Measurements from ENCODE around the gene IAH1. TPM values are rescaled to one million over a fixed set of nuclear protein-coding genes. Genes with fewer than 3 reads are reported as not detected.
"Not testable (repeated sequence)": the region's sequence is repeated elsewhere in the genome, so short reads cannot be mapped to it uniquely, and the experiment has no call there.

The IAH1 gene
- total RNA-seq, 1 donor: 36.9 TPM

DNA sequence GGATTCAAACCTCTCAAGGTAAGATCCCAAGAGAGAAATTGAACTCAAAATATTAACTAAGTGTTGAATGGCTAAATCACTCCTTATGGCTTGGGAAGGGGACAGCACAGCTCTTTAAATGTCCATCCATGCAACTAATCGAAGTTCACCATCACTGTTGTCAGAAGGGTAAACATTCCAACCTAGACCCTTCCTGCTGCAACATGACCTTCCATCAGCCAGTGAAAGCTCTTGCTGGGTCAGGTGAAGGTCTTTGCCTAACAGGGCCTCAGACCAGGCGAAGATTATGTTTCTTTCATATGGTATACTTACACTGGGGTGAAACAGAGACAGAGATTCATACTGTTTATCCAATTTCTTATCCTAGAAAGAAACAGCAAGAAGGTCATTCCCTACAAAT lies 16.4 kb downstream of the IAH1 start:
- H3K4me1 ChIP-seq (ENCODE audit: insufficient read depth, low read length): no peaks in the 10 kb centered on the region
- H3K4me3 ChIP-seq (ENCODE audit: low read length): no peak overlapping the region
- H3K9me3 ChIP-seq (ENCODE audit: low read depth, low read length): no peaks in the 10 kb centered on the region

DNA sequence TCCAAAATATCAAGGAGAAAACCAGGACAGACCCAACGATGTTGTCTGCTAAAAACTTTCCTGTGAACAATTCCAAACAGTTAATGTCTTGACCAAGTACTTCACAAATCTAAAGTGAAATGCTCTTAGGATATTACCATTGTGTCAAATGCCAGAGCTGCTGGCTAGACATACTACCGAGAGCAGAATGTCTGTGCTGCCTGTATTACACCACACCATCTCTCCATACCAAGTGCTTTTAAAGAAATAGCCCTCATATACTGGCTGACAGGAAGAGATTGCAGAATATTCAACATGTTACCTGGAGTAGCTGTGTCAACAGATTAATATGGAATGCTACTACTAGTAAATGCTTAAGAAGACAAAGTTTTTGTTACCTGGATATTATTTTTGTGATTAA lies 18.6 kb downstream of the IAH1 start:
- Histone ChIP-seq H3K4me1 (ENCODE audit: insufficient read depth, low read length) (no peaks in the 10 kb centered on the region), H3K4me3 (ENCODE audit: low read length) (no peak overlapping the region), H3K9me3 (ENCODE audit: low read depth, low read length) (no peaks in the 10 kb centered on the region), H3K27me3 (ENCODE audit: insufficient read depth, low read length) (no peaks in the 10 kb centered on the region)

More for the DNA sequence above, 16.4 kb downstream of the IAH1 start:
- no peaks in the 10 kb centered on the region for H3K27me3 ChIP-seq (ENCODE audit: insufficient read depth, low read length)

- H3K9me3 ChIP-seq (ENCODE audit: low read depth, low read length): no peaks in the 10 kb centered on the region
- H3K4me1 ChIP-seq (ENCODE audit: insufficient read depth, low read length): no peaks in the 10 kb centered on the region
- H3K4me3 ChIP-seq (ENCODE audit: low read length): no peak overlapping the region
- no peaks in the 10 kb centered on the region for H3K27me3 ChIP-seq (ENCODE audit: insufficient read depth, low read length)
Observed at GRCh38 chr2:9493478-9493877, 19.1 kb downstream of the IAH1 start.

DNA sequence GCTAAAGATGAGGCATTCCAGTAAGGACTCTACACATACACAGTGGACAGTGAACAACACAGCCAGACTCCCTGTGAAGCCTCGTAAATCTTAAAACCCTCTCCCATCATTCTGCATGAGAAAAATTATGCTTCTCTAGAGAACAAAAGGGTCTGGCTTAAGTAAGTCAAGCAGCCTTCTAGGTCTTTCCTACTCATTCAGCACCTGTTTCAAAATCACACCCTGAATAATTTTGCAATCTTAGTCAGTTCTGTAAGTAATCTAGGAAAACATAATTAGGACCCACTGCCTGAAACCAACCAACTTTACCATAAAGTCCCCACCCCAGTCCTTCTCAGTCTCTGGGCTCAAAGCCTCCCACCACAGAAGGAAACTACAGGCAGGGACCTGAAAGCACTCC lies 19.7 kb downstream of the IAH1 start:
- Histone ChIP-seq H3K9me3 (ENCODE audit: low read depth, low read length) (no peaks in the 10 kb centered on the region), H3K4me1 (ENCODE audit: insufficient read depth, low read length) (no peaks in the 10 kb centered on the region), H3K27me3 (ENCODE audit: insufficient read depth, low read length) (no peaks in the 10 kb centered on the region), H3K4me3 (ENCODE audit: low read length) (no peak overlapping the region)

- Histone ChIP-seq H3K4me3 (ENCODE audit: low read length) (no peak overlapping the region), H3K4me1 (ENCODE audit: insufficient read depth, low read length) (no peaks in the 10 kb centered on the region), H3K9me3 (ENCODE audit: low read depth, low read length) (no peaks in the 10 kb centered on the region), H3K27me3 (ENCODE audit: insufficient read depth, low read length) (no peaks in the 10 kb centered on the region)
Observed at GRCh38 chr2:9497017-9497416, 22.7 kb downstream of the IAH1 start.

DNA sequence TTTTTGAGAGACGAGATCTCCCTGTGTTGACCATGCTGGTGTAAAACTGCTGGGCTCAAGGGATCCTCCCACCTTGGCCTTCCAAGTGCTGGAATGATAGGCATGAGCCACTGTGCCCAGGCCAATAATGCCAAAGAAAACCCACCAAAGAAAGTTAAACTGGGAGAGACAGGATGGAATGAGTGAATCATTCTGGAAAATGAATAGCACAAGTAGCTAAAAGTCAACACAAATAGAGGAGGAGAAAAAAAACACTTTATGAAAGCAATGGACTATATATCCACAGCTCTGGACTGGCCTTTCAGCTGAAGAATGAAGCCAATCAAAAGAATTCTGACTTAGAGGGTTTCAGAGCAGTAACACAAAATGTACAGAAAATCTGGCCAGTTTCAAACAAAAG lies 23.9 kb downstream of the IAH1 start:
- no peaks in the 10 kb centered on the region for H3K9me3 ChIP-seq (ENCODE audit: low read depth, low read length)
- H3K4me1 ChIP-seq (ENCODE audit: insufficient read depth, low read length): no peaks in the 10 kb centered on the region
- H3K4me3 ChIP-seq (ENCODE audit: low read length): no peak overlapping the region
- no peaks in the 10 kb centered on the region for H3K27me3 ChIP-seq (ENCODE audit: insufficient read depth, low read length)

GRCh38 chr2:9508931-9509330 lies 34.6 kb downstream of the IAH1 start:
- Histone ChIP-seq H3K9me3 (ENCODE audit: low read depth, low read length) (no peaks in the 10 kb centered on the region), H3K4me3 (ENCODE audit: low read length) (no peak overlapping the region)

GRCh38 chr2:9513946-9514345 lies 39.6 kb downstream of the IAH1 start:
- H3K27me3 ChIP-seq (ENCODE audit: insufficient read depth, low read length); H3K9me3 ChIP-seq (ENCODE audit: low read depth, low read length); H3K4me3 ChIP-seq (ENCODE audit: low read length); H3K4me1 ChIP-seq (ENCODE audit: insufficient read depth, low read length): not testable (repeated sequence)

More at GRCh38 chr2:9508931-9509330, 34.6 kb downstream of the IAH1 start:
- no peaks in the 10 kb centered on the region for H3K4me1 ChIP-seq (ENCODE audit: insufficient read depth, low read length)
- no peaks in the 10 kb centered on the region for H3K27me3 ChIP-seq (ENCODE audit: insufficient read depth, low read length)

- no peaks in the 10 kb centered on the region for H3K4me1 ChIP-seq (ENCODE audit: insufficient read depth, low read length)
- H3K27me3 ChIP-seq (ENCODE audit: insufficient read depth, low read length): no peaks in the 10 kb centered on the region
- H3K9me3 ChIP-seq (ENCODE audit: low read depth, low read length): no peaks in the 10 kb centered on the region
- no peak overlapping the region for H3K4me3 ChIP-seq (ENCODE audit: low read length)
Observed at GRCh38 chr2:9517118-9517782, 42.9 kb downstream of the IAH1 start.

DNA sequence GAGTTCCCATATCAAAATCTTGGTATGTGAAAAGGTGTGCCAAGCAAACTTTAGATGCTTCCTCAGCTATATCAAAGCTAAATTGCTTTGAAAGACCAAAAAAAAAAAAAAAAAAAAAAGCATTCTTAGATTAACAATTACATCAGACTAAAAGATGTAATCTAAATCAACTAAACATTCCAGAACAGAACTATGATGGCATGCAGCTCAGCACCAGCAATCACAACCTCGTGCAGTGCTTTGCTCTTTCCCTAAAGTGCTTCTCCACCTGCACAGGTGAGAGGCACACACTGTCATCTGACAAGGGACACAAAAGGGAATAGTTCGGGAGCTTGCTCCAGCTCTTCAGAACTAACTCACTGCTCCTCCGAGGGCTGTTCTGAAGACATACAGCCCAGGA lies 43.8 kb downstream of the IAH1 start:
- Histone ChIP-seq H3K4me1 (ENCODE audit: insufficient read depth, low read length) (no peaks in the 10 kb centered on the region), H3K9me3 (ENCODE audit: low read depth, low read length) (no peaks in the 10 kb centered on the region), H3K4me3 (ENCODE audit: low read length) (no peak overlapping the region), H3K27me3 (ENCODE audit: insufficient read depth, low read length) (no peaks in the 10 kb centered on the region)

DNA sequence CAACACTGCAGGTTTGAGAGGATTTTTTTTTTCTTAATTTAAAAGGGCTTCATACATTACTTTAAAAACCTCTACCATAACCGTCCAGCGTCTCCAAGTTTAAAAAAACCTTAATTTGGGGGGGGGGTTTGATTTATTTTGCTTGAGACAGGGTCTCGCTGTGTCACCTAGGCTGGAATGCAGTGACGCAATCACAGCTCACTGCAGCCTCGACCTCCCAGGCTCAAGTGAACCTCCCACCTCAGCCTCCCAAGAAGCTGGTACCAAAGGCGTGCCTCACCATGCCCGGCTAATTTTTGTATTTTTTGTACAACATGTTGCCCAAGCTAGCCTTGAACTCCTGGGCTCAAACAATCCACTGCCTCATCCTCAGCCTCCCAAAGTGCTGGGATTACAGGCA lies 44.4 kb downstream of the IAH1 start:
- Histone ChIP-seq H3K4me3 (ENCODE audit: low read length) (no peak overlapping the region), H3K9me3 (ENCODE audit: low read depth, low read length) (no peaks in the 10 kb centered on the region), H3K27me3 (ENCODE audit: insufficient read depth, low read length) (no peaks in the 10 kb centered on the region), H3K4me1 (ENCODE audit: insufficient read depth, low read length) (no peaks in the 10 kb centered on the region)

- no peaks in the 10 kb centered on the region for H3K9me3 ChIP-seq (ENCODE audit: low read depth, low read length)
- H3K4me1 ChIP-seq (ENCODE audit: insufficient read depth, low read length): no peaks in the 10 kb centered on the region
- no peaks in the 10 kb centered on the region for H3K27me3 ChIP-seq (ENCODE audit: insufficient read depth, low read length)
- no peak overlapping the region for H3K4me3 ChIP-seq (ENCODE audit: low read length)
Observed at GRCh38 chr2:9519250-9519649, 44.9 kb downstream of the IAH1 start.

GRCh38 chr2:9524291-9524690 lies 49.9 kb downstream of the IAH1 start:
- no peaks in the 10 kb centered on the region for H3K4me1 ChIP-seq (ENCODE audit: insufficient read depth, low read length)
- no peaks in the 10 kb centered on the region for H3K9me3 ChIP-seq (ENCODE audit: low read depth, low read length)
- H3K4me3 ChIP-seq (ENCODE audit: low read length): no peak overlapping the region
- no peaks in the 10 kb centered on the region for H3K27me3 ChIP-seq (ENCODE audit: insufficient read depth, low read length)

DNA sequence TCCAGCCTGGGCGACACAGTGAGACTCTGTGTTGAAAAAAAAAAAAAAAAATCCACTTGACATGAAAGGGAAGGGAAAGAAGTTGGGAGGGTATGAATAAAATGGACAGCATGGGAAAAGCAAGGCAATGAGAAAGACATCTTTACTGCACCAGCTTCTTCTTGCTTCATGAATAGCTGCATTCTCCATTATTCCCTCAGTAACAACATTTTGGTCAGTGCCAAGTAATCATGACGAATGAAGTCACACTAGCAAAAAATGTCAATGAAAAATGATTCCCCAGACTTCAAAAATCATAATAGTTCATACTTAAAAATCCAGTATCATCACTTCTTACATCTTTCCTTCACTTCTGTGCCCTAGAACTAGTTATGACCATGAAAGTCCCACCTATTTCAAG lies 50.9 kb downstream of the IAH1 start:
- Histone ChIP-seq H3K4me3 (ENCODE audit: low read length) (no peak overlapping the region), H3K9me3 (ENCODE audit: low read depth, low read length) (no peaks in the 10 kb centered on the region), H3K27me3 (ENCODE audit: insufficient read depth, low read length) (no peaks in the 10 kb centered on the region), H3K4me1 (ENCODE audit: insufficient read depth, low read length) (no peaks in the 10 kb centered on the region)

DNA sequence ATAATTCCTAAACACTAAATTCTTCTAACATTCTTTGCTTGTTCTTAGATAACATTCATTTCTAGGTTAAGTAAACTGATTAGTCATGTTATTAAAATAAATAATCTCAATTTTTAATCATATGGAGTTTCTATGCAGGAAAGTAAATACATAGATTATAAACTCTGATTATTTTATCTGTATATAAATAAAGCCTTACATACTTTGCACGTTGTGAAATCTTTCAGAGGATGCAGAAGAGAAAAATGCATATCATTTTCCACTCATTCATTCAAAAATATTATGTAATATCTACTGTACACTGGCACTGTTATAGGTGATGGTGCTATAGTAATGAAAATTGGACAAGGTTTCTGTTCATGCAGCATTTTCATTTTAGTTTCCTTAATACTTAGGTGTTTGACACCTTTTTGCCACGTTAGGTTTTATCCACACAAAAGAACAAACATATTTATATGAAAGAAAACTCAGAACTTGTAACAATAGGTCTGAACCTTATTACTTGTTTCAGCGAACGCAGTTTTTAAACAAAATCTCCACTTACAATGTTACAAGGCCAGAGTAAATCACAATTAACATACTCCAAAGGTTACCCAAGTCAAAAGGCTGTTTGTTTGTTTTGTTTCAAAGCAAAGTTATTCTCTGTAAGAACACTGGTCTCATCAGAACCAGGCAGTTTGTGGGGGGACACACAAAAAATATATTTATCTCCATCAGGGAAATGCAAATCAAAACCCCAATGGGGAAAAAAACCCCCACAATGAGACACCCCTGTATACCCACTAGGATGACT lies 53.8 kb downstream of the IAH1 start:
- Histone ChIP-seq H3K4me1 (ENCODE audit: insufficient read depth, low read length) (no peaks in the 10 kb centered on the region), H3K27me3 (ENCODE audit: insufficient read depth, low read length) (no peaks in the 10 kb centered on the region), H3K9me3 (ENCODE audit: low read depth, low read length) (no peaks in the 10 kb centered on the region), H3K4me3 (ENCODE audit: low read length) (no peak overlapping the region)

DNA sequence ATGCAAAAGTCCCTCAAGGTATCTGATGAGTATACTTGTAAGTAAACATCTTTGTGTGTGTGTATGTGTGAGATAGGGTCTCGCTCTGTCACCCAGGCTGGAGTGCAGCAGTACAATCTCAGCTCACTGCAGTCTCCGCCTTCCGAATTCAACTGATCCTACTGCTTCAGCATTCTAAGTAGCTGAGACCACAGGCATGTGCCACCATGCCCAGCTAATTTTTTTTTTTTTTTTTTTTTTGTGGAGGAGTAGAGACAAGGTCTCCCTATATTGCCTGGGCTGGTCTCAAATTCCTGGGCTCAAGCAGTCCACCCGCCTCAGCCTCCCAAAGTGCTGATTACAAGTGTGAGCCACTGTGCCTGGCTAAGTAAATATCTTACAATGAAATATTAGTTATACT lies 58.1 kb downstream of the IAH1 start:
- no peak overlapping the region for H3K4me3 ChIP-seq (ENCODE audit: low read length)

More for the DNA sequence above, 58.1 kb downstream of the IAH1 start:
- no peaks in the 10 kb centered on the region for H3K9me3 ChIP-seq (ENCODE audit: low read depth, low read length)
- H3K27me3 ChIP-seq (ENCODE audit: insufficient read depth, low read length): no peaks in the 10 kb centered on the region
- H3K4me1 ChIP-seq (ENCODE audit: insufficient read depth, low read length): peaks cover 4% of the 10 kb centered on the region

All from mononuclear cell (primary cell).